Measurements from ENCODE around the gene UHRF2. TPM values are rescaled to one million over a fixed set of nuclear protein-coding genes. Genes with fewer than 3 reads are reported as not detected.

UHRF2 gene
- total RNA-seq, 1 donor from 2014 or later = 59.4 TPM

DNA sequence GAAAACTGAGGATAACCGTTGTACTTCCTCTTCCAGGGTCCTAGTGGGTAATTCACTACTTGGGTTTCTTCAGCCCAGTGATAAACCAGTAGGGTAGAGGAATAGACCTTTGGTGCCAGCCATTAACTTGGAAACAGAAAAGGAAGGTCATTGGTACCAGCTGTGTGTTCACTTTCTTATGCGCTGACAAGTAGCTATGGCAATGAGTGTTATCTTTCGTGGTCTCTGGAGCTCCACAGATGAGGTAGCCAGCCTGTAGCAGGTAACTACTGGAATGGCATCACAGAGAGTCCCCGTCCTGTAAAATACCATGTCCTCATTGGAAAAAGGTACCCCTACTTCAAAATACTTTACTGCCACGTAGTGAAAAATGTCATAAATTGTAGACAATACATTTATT is 2.3 kb downstream of the UHRF2 start:
- TF ChIP-seq, protein P1, sequence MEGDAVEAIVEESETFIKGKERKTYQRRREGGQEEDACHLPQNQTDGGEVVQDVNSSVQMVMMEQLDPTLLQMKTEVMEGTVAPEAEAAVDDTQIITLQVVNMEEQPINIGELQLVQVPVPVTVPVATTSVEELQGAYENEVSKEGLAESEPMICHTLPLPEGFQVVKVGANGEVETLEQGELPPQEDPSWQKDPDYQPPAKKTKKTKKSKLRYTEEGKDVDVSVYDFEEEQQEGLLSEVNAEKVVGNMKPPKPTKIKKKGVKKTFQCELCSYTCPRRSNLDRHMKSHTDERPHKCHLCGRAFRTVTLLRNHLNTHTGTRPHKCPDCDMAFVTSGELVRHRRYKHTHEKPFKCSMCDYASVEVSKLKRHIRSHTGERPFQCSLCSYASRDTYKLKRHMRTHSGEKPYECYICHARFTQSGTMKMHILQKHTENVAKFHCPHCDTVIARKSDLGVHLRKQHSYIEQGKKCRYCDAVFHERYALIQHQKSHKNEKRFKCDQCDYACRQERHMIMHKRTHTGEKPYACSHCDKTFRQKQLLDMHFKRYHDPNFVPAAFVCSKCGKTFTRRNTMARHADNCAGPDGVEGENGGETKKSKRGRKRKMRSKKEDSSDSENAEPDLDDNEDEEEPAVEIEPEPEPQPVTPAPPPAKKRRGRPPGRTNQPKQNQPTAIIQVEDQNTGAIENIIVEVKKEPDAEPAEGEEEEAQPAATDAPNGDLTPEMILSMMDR (conservative IDR thresholded peaks at IDR 0.05) = no peak
- H3K4me1 Mint-ChIP-seq = peaks cover 43% of the 10 kb centered on the region
- no peak overlapping the region for H3K27ac Mint-ChIP-seq (ENCODE audit: unreplicated experiment)
- H3K9me3 Mint-ChIP-seq = no peaks in the 10 kb centered on the region
- peaks cover 2% of the 10 kb centered on the region for H3K27me3 Mint-ChIP-seq (ENCODE audit: low read depth)
- peak overlapping the region; percentile 85 for H3K4me3 Mint-ChIP-seq
- DNase-seq (ENCODE audit: low read depth, low spot score) = no peak
- peaks cover 5% of the 10 kb centered on the region for H3K36me3 Mint-ChIP-seq (ENCODE audit: low read depth)

- Mint-ChIP-seq H3K27me3 (ENCODE audit: low read depth) (no peaks in the 10 kb centered on the region), H3K27ac (ENCODE audit: unreplicated experiment) (no peak overlapping the region), H3K36me3 (ENCODE audit: low read depth) (peaks cover 8% of the 10 kb centered on the region), H3K9me3 (no peaks in the 10 kb centered on the region), H3K4me3 (peak overlapping the region; percentile 46), H3K4me1 (peaks cover 43% of the 10 kb centered on the region)
- TF ChIP-seq, protein P1 (conservative IDR thresholded peaks at IDR 0.05) = no peak
- DNase-seq (ENCODE audit: low read depth, low spot score) = no peak
Measured at GRCh38 chr9:6417186-6417585, 4.2 kb downstream of the UHRF2 start.

GRCh38 chr9:6418764-6419163 is 5.8 kb downstream of the UHRF2 start:
- Mint-ChIP-seq H3K36me3 (ENCODE audit: low read depth) (peaks cover 8% of the 10 kb centered on the region), H3K4me1 (peaks cover 43% of the 10 kb centered on the region), H3K27me3 (ENCODE audit: low read depth) (no peaks in the 10 kb centered on the region), H3K4me3 (peak overlapping the region; percentile 69), H3K9me3 (no peaks in the 10 kb centered on the region), H3K27ac (ENCODE audit: unreplicated experiment) (no peak overlapping the region)
- TF ChIP-seq, protein P1 (conservative IDR thresholded peaks at IDR 0.05) = no peak
- DNase-seq (ENCODE audit: low read depth, low spot score) = no peak

- H3K27ac Mint-ChIP-seq (ENCODE audit: unreplicated experiment) = peak overlapping the region; percentile 15
- TF ChIP-seq, protein P1 (conservative IDR thresholded peaks at IDR 0.05) = no peak
- H3K36me3 Mint-ChIP-seq (ENCODE audit: low read depth) = peaks cover 3% of the 10 kb centered on the region
- no peak for DNase-seq (ENCODE audit: low read depth, low spot score)
- H3K9me3 Mint-ChIP-seq = no peaks in the 10 kb centered on the region
- H3K4me3 Mint-ChIP-seq = no peak overlapping the region
- no peaks in the 10 kb centered on the region for H3K4me1 Mint-ChIP-seq
- no peaks in the 10 kb centered on the region for H3K27me3 Mint-ChIP-seq (ENCODE audit: low read depth)
Measured at GRCh38 chr9:6424940-6425339, 11.9 kb downstream of the UHRF2 start.

DNA sequence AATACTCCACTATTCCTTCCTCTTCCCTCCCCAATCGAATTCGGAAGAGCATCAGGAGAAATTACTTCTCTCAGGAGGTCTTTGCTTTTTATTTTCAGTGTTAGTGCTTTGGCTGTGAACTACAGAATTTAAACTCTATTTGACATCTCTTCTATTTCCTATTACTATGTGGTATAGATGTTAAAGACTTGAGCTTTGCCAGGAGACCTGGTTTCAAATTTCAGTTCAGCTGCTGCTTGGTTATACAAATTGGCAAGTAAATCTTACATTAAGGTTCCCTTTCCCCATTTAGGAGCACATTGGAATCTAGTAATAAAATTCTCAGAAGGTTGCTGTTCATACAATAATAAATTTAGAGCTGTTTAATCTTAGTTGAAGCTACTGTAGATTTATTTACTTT is 13.1 kb downstream of the UHRF2 start:
- DNase-seq (ENCODE audit: low read depth, low spot score) = no peak
- H3K9me3 Mint-ChIP-seq = no peaks in the 10 kb centered on the region
- H3K27me3 Mint-ChIP-seq (ENCODE audit: low read depth) = no peaks in the 10 kb centered on the region
- no peak overlapping the region for H3K4me3 Mint-ChIP-seq
- H3K27ac Mint-ChIP-seq (ENCODE audit: unreplicated experiment) = no peak overlapping the region
- peaks cover 3% of the 10 kb centered on the region for H3K36me3 Mint-ChIP-seq (ENCODE audit: low read depth)
- TF ChIP-seq, protein P1 (conservative IDR thresholded peaks at IDR 0.05) = no peak
- no peaks in the 10 kb centered on the region for H3K4me1 Mint-ChIP-seq

Measured in neural crest cell (in vitro differentiated cells).